Prostate gland (tissue), 2 donors: ENCODE measurements around the gene DUSP15. TPM values are rescaled to one million over a fixed set of nuclear protein-coding genes. Genes with fewer than 3 reads are reported as not detected.

Experiments used
- DNase-seq: peaks from one replicate; pipeline ENCODE4 v3.0.0-alpha.2; 2019; ENCODE audit warnings: low spot score
- H3K27ac ChIP-seq, 2 donors: fragments of 200-600 bp; sonication (generic); 2 replicates each; pipeline ENCODE4 v1.5.1; 2017 to 2019
- H3K27me3 ChIP-seq: fragments of 200-600 bp; sonication (generic); replicated peaks from 2 replicates; pipeline ENCODE4 v1.5.1; 2019; ENCODE audit not compliant: insufficient read depth
- H3K36me3 ChIP-seq, 2 donors: fragments of 200-600 bp; sonication (generic); 1 replicate in 1 of 2; 2 replicates in 1 of 2; pipeline versions ENCODE4 v1.5.1 to v1.8.1; 2017 to 2019
- H3K4me1 ChIP-seq: fragments of 200-600 bp; sonication (generic); replicated peaks from 2 replicates; pipeline ENCODE4 v1.5.1; 2019
- H3K4me3 ChIP-seq, 2 donors: fragments of 200-600 bp; sonication (generic); 2 replicates each; pipeline ENCODE4 v1.5.1; 2017 to 2019
- H3K9me3 ChIP-seq: fragments of 200-600 bp; sonication (generic); 2 replicates; pipeline ENCODE4 v1.5.1; 2017
- POLR2A ChIP-seq: fragments of 450-650 bp; IDR thresholded peaks from one replicate; pipeline ENCODE4 v1.6.1; 2016; ENCODE audit warnings: antibody characterized with exemption, mild to moderate bottlenecking
- POLR2AphosphoS5 ChIP-seq: sonication (generic); formaldehyde crosslinking; IDR thresholded peaks from one replicate; pipeline ENCODE4 v1.6.1; 2017; ENCODE audit warnings: antibody characterized with exemption
- WGBS: methylation state at CpG from one replicate; pipeline ENCODE4 v1.1.5; 2018; 5-methylcytosine and 5-hydroxymethylcytosine counted together
- intact Hi-C: fragments of 100-400 bp; cut with DNase I; formaldehyde crosslinking; loops from one replicate; pipeline ENCODE4 v1.14.2; 2022
- total RNA-seq, 2 donors: library from RNA; depleted of rRNA; stranded (reverse); fragments of >200 nt; gene quantifications; one replicate each; pipeline ENCODE4 v1.1.0, GENCODE V29; 2016
- TF ChIP-seq, protein P1 (sequence below), 4 experiments: fragments of 200-600 bp in 2 of 4; fragments of 450-650 bp in 2 of 4; sonication (generic) in 2 of 4; IDR thresholded peaks; 1 replicate in 3 of 4; 2 replicates in 1 of 4; pipeline ENCODE4 v1.5.1; 2016 to 2019; ENCODE audit warnings: antibody characterized with exemption in 4 of 4, mild to moderate bottlenecking in 2 of 4, moderate library complexity in 2 of 4

Gene DUSP15
- total RNA-seq, 2 donors from 2014 or later = 1.7 to 57.9 TPM

GRCh38 chr20:31824554-31825313 lies 45.6 kb downstream of the DUSP15 start:
- no peak for DNase-seq
- 85% methylated on average over 14 of the region's 14 CpGs for WGBS
- Histone ChIP-seq H3K4me1 (no peaks in the 10 kb centered on the region), H3K4me3 (no peak overlapping the region), H3K36me3 (no peaks in the 10 kb centered on the region), H3K27me3 (no peaks in the 10 kb centered on the region), H3K27ac (no peak overlapping the region), H3K9me3 (no peaks in the 10 kb centered on the region)
- intact Hi-C loops = loop anchor here (10.0 kb wide), 1 partner anchor 130 kb away; the partner anchor contains the start of gene PDRG1
- TF ChIP-seq POLR2AphosphoS5 (no peak), POLR2A (no peak)
- TF ChIP-seq, protein P1, sequence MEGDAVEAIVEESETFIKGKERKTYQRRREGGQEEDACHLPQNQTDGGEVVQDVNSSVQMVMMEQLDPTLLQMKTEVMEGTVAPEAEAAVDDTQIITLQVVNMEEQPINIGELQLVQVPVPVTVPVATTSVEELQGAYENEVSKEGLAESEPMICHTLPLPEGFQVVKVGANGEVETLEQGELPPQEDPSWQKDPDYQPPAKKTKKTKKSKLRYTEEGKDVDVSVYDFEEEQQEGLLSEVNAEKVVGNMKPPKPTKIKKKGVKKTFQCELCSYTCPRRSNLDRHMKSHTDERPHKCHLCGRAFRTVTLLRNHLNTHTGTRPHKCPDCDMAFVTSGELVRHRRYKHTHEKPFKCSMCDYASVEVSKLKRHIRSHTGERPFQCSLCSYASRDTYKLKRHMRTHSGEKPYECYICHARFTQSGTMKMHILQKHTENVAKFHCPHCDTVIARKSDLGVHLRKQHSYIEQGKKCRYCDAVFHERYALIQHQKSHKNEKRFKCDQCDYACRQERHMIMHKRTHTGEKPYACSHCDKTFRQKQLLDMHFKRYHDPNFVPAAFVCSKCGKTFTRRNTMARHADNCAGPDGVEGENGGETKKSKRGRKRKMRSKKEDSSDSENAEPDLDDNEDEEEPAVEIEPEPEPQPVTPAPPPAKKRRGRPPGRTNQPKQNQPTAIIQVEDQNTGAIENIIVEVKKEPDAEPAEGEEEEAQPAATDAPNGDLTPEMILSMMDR (IDR thresholded peaks at IDR 0.05) = no peak

- DNase-seq = no peak
- TF ChIP-seq, protein P1 (IDR thresholded peaks at IDR 0.05) = no peak
- TF ChIP-seq POLR2A (no peak), POLR2AphosphoS5 (no peak)
- no peaks in the 10 kb centered on the region for H3K4me1 ChIP-seq
- no peaks in the 10 kb centered on the region for H3K9me3 ChIP-seq
- WGBS = 98% methylated on average over 4 of the region's 4 CpGs
- no peak overlapping the region for H3K27ac ChIP-seq
- no peaks in the 10 kb centered on the region for H3K27me3 ChIP-seq
- H3K4me3 ChIP-seq = no peak overlapping the region
- intact Hi-C loops = loop anchor here (10.0 kb wide), 1 partner anchor 131 kb away; the partner anchor contains the start of gene PDRG1
- H3K36me3 ChIP-seq = no peaks in the 10 kb centered on the region
These were observed 46.2 kb downstream of the DUSP15 start for GRCh38 chr20:31824125-31824485.

DNA sequence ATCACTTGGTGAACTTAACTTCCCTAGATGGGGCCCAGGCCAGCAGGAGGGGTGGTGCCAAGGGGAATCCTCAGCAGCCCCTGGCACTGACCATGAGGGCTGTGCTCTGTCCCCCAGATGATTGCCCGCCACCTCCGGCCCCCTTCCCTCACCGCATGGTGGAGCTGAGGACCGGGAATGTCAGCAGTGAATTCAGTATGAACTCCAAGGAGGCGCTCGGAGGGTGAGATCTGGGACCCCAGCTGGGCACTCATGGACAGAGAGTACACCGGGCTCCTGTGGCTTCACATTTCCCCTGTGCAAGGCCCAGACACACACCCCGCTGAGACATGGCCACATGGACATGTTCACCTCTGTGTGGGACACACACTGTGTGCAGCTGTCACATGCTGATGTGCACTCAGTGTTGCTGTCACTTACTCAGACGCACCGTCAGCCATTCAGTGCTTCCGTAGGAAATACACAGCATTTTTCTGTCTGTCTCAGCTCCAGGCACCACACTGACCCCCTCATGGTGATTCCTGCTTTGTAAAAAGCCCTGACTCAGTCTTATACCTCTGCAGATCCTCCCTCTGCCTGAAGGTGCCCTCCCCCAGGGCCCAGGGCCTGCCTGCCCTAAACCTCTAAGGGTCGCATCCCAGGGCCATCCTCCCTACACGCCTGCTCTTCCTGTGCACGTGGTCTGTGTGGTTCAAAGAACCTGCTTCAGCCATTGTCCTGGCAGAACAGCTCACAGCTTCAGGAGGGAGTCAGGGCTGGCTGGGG lies 46.8 kb downstream of the DUSP15 start:
- intact Hi-C loops = loop anchor here (2.0 to 10.0 kb wide), 2 partner anchors 131 to 207 kb away; partner anchors contain the start of gene PDRG1
- DNase-seq = no peak
- no peaks in the 10 kb centered on the region for H3K36me3 ChIP-seq
- no peaks in the 10 kb centered on the region for H3K4me1 ChIP-seq
- no peaks in the 10 kb centered on the region for H3K27me3 ChIP-seq
- no peak overlapping the region for H3K4me3 ChIP-seq
- WGBS = 74% methylated on average over 14 of the region's 14 CpGs
- H3K9me3 ChIP-seq = no peaks in the 10 kb centered on the region
- no peak overlapping the region for H3K27ac ChIP-seq
- no peak for TF ChIP-seq POLR2AphosphoS5
- TF ChIP-seq, protein P1 (IDR thresholded peaks at IDR 0.05) = no peak

DNA sequence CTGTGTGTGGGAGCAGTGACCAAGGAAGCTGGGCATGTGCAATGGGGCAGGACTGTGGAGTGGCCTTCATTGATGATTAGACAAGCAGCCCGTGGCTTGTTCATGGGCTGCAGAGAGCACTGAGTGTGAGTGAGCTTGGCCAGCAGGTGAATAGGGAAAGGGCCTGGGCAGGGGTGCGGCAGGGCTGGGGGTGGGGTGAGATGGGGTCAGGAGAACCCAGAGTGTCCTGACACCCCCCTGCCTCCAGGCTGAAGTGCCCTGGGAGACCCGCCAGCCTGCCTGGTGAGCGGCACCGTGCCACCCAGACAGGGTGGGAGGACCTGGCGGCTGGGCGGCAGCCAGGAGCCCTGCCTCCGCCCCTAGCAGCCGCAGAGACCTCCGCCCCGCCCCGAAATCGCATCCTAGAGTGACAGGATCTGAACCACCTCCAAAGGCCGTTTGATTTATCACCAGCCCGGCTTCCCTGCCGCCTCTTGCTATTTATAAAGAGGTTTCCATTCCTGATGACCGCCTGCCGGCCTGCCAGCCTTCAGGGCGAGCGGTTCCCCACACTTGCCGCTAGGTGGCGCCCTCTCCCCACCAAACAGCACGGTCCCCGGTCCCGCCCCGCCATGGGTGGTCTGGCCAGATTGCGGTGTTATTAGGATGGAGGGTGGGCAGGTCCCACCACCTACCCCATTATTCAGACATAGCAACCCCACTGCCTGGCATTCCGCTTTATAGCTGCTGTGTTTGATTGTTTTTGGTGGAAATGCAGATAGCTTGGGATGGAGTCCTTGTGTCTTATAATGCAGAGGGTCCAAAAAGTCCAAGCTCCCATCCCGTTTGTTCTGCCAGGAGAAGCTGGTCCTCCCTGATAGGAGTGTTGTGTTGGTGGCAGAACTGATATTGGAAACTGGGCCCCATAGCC lies 47.7 kb downstream of the DUSP15 start:
- Histone ChIP-seq H3K27ac (no peak overlapping the region), H3K9me3 (no peaks in the 10 kb centered on the region), H3K4me1 (no peaks in the 10 kb centered on the region), H3K36me3 (no peaks in the 10 kb centered on the region), H3K27me3 (no peaks in the 10 kb centered on the region), H3K4me3 (no peak overlapping the region)
- DNase-seq = peak; percentile 56
- 4% methylated on average over 23 of the region's 29 CpGs for WGBS
- TF ChIP-seq, protein P1 (IDR thresholded peaks at IDR 0.05) = peak; percentile 93 to 98 (median 96)
- TF ChIP-seq POLR2AphosphoS5 (peak; percentile 34), POLR2A (no peak)
- intact Hi-C loops = loop anchor here (2.0 to 10.0 kb wide), 2 partner anchors 132 to 208 kb away; partner anchors contain the start of gene PDRG1
